Measurements from ENCODE around the gene MIER2. TPM values are rescaled to one million over a fixed set of nuclear protein-coding genes. Genes with fewer than 3 reads are reported as not detected.

MIER2 gene
- total RNA-seq, 1 experiment from 2014 or later, result 17.8 TPM

- DNase-seq (ENCODE audit: extremely low read depth, low read depth), result no peak
Measured at GRCh38 chr19:310141-310651, 34.4 kb downstream of the MIER2 start.

GRCh38 chr19:309206-309565 is 35.4 kb downstream of the MIER2 start:
- DNase-seq (ENCODE audit: extremely low read depth, low read depth), result no peak

GRCh38 chr19:308471-309205 is 36.0 kb downstream of the MIER2 start:
- no peak for DNase-seq (ENCODE audit: extremely low read depth, low read depth)

DNA sequence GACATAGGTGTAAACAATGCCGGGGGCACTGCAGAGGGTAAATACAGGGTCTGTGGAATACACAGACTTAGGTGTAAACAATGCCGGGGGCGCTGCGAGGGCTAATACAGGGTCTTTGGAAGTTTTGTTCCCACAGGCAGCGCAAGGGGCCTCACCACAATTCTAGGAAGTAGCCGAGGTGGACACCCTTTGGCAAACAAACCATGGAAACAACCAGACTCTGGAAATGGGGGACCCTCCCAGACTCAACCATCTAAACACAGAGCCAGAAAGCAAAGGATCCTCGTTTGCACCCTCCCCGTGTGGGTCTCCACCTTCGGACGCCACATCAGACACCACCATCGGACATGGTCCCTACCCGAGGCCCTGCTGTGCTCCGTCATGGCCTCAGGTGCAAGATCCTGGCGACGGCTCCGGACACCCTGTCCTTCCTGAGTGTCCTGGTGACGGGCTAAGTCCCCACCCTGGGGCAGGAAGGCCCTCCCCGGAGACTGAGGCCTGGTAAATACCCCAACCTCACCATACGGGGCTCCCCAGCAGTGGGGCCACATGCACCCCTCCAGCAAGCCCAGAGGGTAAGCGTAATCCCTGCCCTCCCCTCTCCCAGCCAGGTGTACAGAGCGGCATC is 36.7 kb downstream of the MIER2 start:
- DNase-seq (ENCODE audit: extremely low read depth, low read depth), result no peak

- DNase-seq (ENCODE audit: extremely low read depth, low read depth), result no peak
Measured at GRCh38 chr19:307111-307531, 37.5 kb downstream of the MIER2 start.

DNA sequence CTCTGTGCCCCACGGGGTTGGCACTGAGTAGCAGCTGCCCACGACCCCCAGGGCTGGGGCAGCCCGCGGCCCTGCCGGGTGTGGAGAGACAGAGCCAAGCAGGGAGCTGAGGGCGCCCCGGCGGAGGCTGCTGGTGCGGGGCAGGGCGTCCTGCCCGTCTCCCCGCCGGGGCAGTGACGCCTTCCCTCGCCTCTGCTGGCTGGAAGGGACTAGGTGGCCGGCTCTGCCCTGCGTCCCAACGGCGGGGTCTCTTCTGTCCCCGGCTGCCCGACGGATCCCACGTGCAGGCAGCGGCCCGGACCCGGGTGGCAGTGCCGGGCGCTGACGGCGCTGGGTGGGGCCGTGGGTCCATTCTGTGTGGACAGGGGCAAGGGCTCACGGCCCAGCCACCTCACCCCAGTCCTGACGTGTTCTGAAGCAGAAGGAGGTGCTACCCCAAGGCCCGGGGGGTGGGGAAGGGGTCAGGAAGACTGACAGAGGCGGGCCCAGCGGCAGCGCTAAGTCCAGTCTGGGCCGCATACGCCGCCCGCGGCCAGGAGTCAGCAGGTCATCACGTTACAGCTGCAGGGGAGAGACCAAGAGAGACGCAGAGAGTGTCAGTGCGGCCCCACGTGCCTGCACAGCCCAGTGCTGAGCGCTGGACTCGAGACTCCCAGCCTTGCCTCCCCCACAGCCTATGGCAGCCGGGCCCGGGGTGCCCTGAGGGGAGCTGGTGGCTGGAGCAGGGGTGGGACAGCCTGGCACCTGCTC is 38.3 kb downstream of the MIER2 start:
- no peak for DNase-seq (ENCODE audit: extremely low read depth, low read depth)

DNA sequence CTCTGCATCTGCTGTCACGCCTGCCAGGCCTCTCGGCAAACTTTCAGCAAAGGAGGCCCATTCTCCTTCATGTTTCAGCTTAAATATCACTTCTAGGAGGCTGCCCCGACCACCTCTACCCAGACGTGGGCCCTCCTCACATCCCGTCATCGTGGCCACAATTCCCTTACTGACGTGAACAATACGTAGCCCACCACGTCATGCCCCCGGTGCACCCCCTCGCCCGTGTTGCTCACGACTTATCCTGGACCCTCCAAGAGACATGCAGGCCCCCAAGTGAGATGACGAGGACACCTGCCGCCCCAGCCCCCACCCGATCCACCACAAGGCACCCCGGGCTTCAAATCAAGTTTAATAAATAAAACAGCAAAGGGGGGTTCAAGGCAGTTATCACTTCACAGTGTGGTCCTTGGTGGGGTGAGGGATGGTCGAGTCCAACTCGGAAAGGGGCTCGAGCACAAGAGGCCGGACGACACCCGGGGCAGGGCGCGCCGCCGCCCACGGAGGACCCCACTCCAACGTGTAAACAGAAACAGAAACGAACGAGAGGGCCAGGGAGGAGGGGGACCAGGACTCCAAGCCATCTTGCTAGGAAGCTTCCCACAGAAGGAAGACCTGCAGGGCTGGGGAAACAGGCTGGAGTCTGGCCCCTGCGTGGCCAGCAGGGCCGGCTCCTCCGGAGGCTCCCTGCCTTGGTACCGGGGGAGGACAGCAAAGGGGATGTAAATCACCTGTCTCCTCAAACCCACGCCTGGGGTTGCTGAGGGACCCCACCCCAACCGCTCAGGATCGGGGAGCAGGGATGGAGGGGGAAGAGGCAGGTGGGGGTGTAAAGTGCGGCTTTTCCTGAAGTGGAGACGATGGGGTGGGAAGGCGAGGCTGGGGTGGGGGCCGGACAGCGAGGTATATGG is 39.1 kb downstream of the MIER2 start:
- DNase-seq (ENCODE audit: extremely low read depth, low read depth), result no peak

DNA sequence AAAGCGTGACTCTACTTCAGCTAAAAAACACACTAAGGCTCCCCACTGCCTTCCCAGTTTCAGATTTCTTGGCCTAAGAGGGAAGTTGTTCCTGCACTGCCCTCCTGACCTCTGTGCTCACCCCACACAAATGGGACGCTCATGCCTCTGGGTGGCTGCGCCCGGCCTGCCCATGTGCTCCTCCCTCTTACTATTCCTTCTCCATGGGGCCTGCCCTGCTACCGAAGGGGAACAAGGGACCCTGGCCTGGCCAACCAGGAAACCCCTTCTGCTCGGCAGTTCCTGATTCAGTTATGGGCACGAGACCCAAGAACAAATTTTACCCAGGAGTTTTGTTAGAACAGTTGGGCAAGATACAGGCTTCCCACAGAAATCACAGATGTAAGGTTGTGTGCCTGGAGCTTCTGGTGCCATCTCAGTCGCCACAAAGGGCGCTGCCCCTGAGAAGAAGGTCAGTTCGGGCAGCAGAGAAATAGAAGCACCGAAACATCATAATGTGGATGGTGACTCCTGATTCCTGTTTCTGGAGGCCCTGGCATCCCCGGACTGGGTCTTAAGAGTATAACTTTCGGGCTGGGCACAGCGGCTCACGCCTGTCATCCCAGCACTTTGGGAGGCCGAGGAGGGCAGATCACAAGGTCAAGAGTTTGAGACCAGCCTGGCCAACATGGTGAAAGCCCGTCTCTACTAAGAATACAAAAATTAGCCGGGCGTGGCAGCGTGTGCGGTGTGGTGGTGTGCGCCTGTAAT is 47.9 kb downstream of the MIER2 start:
- no peak for DNase-seq (ENCODE audit: extremely low read depth, low read depth)

DNA sequence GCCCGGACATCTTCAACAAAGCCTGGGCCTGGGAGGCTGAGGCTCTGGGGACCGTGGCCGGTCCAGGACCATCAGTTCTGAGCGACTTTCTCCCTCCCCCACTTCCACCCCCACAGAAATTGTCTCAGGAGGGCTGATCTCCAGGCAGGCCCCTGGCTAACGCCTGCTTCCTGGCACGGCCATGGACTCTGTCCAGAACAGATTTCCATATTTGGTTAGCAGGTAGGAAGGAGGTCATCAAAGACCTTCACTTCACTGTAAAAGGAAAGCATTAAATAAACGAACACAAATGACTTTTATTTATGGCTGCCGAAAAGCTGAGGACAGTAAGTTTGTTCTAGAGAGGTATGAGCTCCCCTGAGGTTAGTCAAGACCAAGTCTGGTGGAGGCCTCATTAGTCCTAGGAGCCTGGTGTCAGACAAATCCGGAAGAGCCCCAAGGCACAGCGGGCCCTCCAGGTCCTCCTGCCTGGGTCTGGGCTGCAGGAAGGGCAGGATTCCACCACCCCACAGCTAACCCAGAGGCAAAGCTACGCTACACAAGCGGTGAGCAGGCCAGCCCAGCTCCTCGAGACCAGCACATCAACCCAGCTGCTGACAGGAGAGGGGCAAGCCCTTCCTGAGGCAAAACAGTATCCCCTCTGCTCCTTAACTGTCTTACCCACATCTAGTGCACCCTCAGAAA is 48.8 kb downstream of the MIER2 start:
- DNase-seq (ENCODE audit: extremely low read depth, low read depth), result no peak

- no peak for DNase-seq (ENCODE audit: extremely low read depth, low read depth)
Measured at GRCh38 chr19:294946-295686, 49.5 kb downstream of the MIER2 start.

DNA sequence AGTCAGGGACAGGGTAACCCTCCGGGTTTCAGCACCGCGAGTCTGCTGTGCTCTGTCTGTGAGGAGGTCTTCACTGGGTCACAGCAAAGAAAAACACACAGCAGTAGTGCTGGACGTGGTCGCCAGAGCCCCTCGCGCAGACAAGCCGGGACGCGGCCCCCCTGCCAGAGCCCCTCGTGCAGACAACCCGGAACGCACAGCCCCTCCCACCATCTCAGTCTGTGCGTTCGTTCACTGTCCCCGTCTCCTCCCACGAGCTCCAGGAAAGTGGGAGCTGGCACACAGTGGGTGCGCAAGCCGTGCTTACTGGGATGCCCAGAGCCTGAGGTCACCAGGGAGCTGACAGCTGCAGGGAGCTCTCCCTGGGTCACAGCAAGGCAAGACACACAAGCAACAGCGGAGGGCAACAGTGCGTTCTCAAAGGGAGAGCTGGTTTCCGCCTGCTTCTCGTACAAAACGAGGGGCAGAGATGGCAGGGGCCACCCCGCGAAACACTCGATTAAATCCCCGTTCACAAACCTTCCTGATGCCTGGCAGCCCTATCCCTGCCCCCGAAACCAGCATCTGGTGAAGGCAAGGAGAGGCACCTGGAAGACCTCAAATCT is 50.2 kb downstream of the MIER2 start:
- DNase-seq (ENCODE audit: extremely low read depth, low read depth), result no peak

DNA sequence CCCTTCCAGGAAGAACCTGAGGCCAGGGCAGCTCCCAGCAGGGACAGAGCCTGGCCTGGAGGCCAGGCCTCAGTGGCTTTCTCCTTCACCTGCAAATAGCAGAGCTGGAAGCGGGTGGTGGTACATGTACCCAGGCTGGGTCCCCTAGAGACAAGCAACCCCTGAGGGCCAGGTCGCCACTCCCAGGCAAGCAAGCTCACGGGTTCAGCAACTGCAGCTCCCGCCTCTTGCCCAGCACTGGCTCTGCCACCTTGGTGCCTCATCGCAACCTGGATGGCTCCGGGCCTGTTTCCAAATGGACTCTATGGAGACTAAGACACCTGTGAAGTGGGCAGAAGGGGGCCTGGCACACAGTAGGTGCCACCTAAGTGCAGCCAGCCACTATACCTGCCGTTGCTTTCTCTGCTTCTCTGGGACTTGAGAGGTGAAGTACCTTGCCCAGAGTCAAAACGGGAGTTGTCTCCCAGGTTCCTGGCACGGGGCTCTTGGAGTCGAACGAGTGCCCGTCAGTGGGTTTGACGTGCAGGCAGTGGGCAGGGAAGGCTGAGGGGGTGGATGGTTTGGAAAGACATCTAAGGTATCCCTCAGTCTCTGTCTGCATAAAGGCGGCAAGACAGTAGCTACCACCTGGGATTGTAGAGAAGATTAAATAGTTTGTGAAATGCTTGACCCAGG is 51.0 kb downstream of the MIER2 start:
- DNase-seq (ENCODE audit: extremely low read depth, low read depth), result no peak

DNA sequence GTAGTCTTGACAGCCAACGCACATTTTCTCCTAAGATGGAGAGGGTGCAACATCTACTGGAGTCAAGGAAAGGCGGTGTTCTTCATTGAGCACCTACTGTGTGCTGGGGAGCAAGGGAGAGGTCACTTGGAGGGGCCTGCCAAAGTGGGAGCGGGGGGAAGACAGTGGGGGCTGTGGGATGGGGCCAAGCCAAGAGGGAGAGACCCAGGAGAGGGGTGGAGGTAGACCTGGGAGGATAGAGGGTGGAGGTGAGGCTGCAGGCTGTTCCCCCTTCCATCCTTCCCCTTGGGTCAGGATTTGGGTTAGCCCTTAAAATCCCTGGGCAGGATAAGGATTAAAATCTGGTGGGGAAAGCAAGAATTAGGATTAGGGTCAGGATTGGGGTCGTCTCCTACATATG is 51.6 kb downstream of the MIER2 start:
- DNase-seq (ENCODE audit: extremely low read depth, low read depth), result no peak

DNA sequence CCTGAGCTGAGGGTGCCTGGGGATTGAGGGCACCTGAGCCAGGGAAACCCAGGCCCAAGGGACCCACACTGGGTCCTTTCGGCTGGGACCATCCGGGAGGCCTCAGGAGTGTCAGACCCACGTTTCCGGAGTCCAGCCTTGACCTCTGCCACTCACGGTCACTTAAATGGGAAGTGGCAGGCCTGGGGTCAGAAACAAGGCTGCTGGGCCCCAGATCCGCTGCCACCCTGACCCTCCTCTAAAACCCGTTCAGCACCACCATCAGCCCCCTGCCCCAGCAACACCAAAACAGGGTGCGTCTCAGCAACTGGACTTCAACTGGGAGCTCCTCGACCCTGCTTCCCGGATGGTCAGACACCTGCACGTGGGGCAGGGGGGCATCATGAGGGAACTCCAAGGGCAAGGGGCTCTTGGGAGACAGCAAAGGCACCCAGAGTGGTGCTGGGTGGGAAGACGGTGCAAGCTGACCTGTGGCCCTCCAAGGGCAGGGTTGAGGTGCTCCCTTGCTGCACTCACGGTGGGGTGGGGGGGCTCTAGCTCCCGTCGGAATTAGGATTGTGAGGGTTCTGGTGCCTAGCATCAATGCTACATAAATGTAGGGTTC is 52.2 kb downstream of the MIER2 start:
- no peak for DNase-seq (ENCODE audit: extremely low read depth, low read depth)

- no peak for DNase-seq (ENCODE audit: extremely low read depth, low read depth)
Measured at GRCh38 chr19:291561-292280, 52.9 kb downstream of the MIER2 start.

- no peak for DNase-seq (ENCODE audit: extremely low read depth, low read depth)
Measured at GRCh38 chr19:291006-291521, 53.5 kb downstream of the MIER2 start, which contains the start of gene PLPP2. Gene PLPP2, minus strand, starts transcription at chr19:291403. Its CDS starts 67 bp downstream, at chr19:291336.
